Fibroblast of the aortic adventitia (primary cell): ENCODE data around the gene TRMT1. TPM values are rescaled to one million over a fixed set of nuclear protein-coding genes. Genes with fewer than 3 reads are reported as not detected.

ENCODE experiments used
- DNase-seq: peaks from one replicate; pipeline ENCODE4 v3.0.0-alpha.2; 2010; ENCODE audit warnings: low read depth
- H3K4me3 ChIP-seq: 2 replicates; pipeline ENCODE4 v1.5.1; 2011; ENCODE audit warnings: low read depth, mild to moderate bottlenecking, control low read depth, low read length, moderate library complexity
- total RNA-seq: library from RNA; depleted of rRNA; stranded (reverse); fragments of >200 nt; gene quantifications from 2 replicates; pipeline ENCODE4 v1.2.3, GENCODE V29; 2012; ENCODE audit warnings: low replicate concordance
- TF ChIP-seq, protein P1 (sequence below): IDR thresholded peaks from 2 replicates; pipeline ENCODE4 v1.5.1; 2011; ENCODE audit warnings: mild to moderate bottlenecking, low read length, control low read depth, inconsistent platforms; ENCODE audit not compliant: insufficient read depth

Gene TRMT1
- total RNA-seq, 1 donor: 23.9 TPM

DNA sequence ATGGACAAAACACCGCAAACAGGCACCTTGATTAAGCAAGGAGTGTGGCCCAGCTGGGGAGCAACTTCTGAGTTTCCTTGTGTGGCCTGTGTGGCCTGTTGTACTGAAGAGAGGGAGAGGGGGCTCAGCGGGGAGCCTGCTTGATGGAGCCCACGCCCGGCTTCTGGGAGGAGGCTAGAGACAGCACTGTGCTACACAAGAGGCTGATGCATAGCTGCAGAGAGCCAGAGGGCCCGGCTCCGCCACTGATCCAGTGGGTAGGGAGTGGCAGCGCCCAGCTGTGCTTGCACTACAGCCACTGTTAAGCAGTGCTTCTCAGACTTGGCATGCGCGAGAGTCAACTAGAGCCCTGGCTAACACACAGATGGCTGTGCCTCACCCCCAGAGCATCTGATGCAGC, 32.9 kb downstream of the TRMT1 start:
- no peak overlapping the region for H3K4me3 ChIP-seq
- TF ChIP-seq, protein P1, sequence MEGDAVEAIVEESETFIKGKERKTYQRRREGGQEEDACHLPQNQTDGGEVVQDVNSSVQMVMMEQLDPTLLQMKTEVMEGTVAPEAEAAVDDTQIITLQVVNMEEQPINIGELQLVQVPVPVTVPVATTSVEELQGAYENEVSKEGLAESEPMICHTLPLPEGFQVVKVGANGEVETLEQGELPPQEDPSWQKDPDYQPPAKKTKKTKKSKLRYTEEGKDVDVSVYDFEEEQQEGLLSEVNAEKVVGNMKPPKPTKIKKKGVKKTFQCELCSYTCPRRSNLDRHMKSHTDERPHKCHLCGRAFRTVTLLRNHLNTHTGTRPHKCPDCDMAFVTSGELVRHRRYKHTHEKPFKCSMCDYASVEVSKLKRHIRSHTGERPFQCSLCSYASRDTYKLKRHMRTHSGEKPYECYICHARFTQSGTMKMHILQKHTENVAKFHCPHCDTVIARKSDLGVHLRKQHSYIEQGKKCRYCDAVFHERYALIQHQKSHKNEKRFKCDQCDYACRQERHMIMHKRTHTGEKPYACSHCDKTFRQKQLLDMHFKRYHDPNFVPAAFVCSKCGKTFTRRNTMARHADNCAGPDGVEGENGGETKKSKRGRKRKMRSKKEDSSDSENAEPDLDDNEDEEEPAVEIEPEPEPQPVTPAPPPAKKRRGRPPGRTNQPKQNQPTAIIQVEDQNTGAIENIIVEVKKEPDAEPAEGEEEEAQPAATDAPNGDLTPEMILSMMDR: no peak
- no peak for DNase-seq

DNA sequence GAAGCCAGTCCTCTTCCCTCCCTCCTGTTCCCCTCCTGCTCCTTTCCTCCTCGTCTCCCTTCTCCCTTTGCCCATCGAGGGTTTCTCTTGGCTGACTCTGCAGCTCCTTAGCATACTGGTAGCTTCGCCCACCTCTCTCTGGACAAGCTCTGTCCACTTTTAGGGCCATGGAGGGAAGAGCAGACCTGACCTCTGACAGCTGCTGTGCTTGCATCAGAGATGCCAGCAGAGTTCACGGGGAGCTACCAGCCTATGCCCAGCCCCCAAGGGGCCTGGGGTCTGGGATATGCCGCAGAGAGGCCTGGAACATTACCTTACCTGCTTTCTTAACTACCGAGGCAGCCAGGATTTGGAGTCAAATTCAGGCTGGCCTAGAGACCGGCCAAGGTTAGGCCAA, 33.5 kb downstream of the TRMT1 start:
- TF ChIP-seq, protein P1: no peak
- DNase-seq: no peak
- H3K4me3 ChIP-seq: no peak overlapping the region

- TF ChIP-seq, protein P1: peak; percentile 42
- peak; percentile 63 for DNase-seq
- H3K4me3 ChIP-seq: no peak overlapping the region
Measured at GRCh38 chr19:13082192-13083007, 34.1 kb downstream of the TRMT1 start.

DNA sequence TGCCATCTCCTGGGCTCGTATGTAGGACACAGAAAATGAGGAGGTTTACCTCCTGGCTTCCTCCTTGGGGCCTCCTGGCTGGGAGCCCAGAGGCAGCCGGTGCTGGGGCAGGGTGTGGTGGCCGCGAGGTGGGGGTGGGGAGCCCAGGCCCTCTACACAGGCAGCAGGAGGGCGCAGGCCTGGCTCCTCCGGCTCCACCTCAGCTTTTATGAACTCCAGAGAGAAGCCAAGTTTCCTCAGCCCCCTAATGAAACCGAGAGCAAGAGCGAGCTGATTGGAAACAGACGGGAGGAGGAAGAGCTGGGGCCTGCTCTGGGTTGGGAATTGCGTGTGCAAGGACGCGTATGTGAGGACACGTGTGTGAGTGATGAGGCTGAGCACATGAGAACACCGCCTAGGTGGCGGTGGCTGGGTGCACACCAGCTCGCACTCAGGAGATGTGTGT, 37.0 kb downstream of the TRMT1 start:
- TF ChIP-seq, protein P1: no peak
- peak; percentile 84 for DNase-seq

GRCh38 chr19:13078897-13079541, 37.5 kb downstream of the TRMT1 start:
- DNase-seq: no peak
- TF ChIP-seq, protein P1: no peak

More for the DNA sequence above, 37.0 kb downstream of the TRMT1 start:
- H3K4me3 ChIP-seq: no peak overlapping the region

GRCh38 chr19:13078381-13078780, 38.2 kb downstream of the TRMT1 start:
- no peak overlapping the region for H3K4me3 ChIP-seq
- TF ChIP-seq, protein P1: no peak
- no peak for DNase-seq

More at GRCh38 chr19:13078897-13079541, 37.5 kb downstream of the TRMT1 start:
- no peak overlapping the region for H3K4me3 ChIP-seq
